NOMO-1 treated with DMSO at 0.1 percent for 48 hours (cell line): ENCODE results near the gene ASPDH.
"Not testable (repeated sequence)": the region's sequence is repeated elsewhere in the genome, so short reads cannot be mapped to it uniquely, and the experiment has no call there.

Experiments
- DNase-seq: peaks from one replicate; lab custom pipeline; 2025; ENCODE audit not compliant: unreplicated experiment; lab: John Stamatoyannopoulos, UW

ASPDH gene

DNA sequence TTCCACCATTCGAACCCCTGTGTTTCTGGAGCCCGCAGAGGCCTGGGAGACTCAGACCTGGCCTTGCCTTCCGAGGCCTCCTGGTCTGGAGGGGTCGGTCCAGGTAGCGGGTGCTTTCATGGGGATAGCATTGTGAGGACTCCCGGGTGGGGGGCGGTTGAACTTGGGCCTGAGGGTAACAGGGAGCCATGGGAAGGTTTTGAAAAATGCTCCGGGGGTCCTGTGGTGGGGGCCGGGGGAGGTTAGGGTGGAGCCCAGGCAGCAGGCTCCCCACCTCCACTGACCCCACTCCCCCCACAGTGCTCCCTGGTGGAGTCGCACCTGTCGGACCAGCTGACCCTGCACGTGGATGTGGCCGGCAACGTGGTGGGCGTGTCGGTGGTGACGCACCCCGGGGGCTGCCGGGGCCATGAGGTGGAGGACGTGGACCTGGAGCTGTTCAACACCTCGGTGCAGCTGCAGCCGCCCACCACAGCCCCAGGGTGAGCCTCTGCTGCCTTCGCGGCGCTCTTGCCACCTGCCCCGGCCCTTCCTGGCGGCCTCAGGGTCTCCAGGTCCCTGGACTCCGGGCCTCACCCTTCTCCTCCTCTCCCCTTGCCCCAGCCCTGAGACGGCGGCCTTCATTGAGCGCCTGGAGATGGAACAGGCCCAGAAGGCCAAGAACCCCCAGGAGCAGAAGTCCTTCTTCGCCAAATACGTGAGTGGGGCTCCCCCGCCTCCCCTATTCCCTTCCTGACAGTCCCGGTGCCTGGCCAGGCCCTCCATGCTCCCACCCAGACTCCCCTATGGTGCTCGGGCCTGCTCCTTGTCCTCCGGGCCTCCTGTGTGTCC lies 33.2 kb downstream of the ASPDH start:
- no peak for DNase-seq

DNA sequence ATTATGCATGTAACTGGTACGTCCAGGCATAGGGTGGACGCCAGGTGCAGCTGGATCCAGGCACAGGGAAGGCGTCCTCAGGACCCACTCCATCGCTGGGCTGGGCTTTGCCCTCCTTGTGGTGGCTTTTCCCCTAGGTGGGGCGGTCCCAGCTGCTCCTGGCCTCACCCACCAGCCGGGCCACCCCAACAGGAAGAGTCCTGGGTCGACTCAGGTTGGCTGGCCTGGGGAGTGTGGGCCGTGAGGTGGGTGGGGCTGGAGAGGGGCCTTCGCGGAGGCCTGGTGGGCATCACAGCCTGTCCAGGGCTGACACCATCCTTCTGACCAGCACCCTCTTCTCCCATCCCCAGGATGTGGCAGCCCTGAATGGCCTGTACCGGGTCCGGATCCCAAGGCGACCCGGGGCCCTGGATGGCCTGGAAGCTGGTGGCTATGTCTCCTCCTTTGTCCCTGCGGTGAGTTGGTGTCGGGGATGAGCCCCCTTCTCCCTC lies 33.9 kb downstream of the ASPDH start:
- DNase-seq = no peak

DNA sequence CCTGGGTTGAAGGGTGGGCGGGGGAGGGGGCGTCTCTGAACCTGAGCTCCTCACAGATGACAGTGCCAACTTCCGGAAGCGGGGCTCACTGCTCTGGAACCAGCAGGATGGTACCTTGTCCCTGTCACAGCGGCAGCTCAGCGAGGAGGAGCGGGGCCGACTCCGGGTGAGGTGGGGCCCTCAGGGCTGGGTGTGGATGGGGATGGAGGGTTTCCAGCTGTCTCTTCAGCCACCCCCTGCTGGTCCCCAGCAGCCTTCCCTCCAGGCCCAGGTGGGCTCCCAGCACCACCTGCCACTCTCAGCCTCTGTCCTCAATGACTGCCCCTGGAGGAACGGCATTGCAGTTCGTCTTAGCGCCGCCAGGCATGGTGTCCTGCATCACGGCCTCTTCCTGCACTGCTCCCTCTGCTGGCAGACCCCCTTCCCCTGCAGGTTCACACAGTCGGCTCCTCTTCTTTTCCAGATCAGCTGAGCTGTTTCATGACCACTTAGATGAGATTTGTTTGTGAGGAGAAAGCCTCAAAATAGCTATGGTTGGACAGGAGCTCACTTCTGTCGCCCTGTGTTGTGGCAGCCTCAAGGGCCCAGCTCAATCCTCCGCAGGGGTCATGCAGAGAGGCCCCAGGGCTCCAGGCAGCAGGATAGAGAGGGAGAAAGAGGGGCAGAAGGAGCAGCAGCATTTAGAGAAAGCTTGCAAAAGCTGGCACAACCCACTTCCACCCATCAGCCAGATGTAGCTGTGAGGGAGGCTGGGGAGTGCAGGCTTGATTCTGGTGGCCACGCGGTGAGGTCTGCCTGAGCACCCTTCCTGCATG lies 34.6 kb downstream of the ASPDH start:
- peak; percentile 19 for DNase-seq

DNA sequence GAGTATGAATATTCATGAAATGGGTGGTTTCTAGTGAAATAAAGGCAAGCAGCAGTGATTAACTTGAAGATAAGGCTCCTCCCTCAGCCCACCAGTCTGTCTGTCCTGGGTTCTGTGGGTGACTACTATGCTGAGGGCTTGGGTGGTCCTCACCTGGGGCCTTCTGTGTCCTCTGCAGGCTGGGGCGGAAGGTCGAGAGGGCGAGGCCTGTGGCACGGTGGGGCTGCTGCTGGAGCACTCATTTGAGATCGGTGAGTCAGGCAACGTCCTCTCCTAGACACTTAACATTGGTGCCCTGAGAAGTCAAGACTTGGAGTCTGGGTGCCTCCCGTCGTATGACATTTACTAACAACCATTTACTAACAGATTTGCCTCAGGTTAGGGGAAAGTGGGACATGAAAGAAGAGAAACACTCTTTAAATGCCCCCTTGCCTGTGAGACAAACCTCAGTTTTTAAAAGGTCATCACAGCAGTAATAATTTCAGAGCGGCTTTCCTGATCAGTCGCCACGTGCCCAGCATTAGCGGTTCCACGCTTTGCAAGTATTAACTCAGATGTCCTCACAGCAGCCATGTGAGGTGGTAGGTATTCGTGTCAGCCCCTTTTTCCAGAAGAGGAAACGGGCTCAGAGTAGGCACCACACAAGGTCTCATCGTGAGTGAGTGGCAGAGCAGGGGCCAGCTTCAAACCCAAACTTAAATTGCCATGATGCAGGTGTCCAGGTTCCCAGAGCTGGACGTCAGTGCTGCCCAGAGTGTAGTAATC lies 35.8 kb downstream of the ASPDH start:
- no peak for DNase-seq

DNA sequence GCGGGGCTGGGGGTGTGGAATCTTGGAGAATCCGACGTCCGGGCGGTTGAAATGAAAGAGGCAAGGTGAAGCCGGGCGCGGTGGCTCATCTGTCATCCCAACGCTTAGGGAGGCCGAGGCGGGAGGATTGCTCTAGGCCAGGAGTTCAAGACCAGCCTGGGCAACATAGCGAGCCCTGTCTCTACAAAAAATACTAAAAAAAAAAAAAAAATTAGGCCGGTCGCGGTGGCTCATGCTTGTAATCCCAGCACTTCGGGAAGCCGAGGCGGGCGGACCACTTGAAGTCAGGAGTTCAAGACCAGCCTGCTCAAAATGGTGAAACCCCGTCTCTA lies 36.8 kb downstream of the ASPDH start:
- no peak for DNase-seq

DNA sequence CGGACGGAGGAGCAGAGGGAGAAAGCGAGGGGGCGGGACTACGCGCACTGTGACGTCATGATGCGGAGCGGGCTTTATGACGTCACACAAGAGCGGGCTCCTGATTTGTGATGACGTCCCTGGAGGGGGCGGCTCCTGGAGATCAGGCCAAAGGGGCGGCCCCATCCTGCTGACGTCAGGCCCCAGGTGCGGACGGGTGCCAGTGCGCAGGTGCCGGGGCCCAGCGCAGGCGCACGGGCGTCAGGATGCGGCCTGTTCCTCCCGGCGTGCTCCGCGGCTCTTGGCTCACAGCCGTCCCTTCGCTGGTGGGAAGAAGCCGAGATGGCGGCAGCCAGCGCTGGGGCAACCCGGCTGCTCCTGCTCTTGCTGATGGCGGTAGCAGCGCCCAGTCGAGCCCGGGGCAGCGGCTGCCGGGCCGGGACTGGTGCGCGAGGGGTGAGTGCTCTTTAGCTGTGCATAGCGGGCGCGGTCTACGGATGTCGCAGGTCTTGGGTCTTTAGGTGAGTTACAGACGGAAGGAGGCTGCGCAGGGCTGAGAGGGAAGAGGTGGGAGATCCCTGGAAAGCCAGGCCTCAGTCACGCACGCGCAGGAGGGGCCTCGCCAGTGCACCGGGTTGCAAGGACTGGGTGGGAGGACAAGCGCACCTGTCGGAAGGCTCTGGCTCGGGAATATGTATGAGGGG lies 37.3 kb downstream of the ASPDH start, which contains the start of the genes EMC10 and GARIN5A:
EMC10 (plus strand) TSS at position 284 of the 683 bp plus-strand sequence; CDS start at position 322, 38 bp downstream.
GARIN5A (minus strand) TSS at position 625 of the 683 bp plus-strand sequence; CDS start at position 165, 460 bp downstream.
- peak; percentile 81 for DNase-seq

DNA sequence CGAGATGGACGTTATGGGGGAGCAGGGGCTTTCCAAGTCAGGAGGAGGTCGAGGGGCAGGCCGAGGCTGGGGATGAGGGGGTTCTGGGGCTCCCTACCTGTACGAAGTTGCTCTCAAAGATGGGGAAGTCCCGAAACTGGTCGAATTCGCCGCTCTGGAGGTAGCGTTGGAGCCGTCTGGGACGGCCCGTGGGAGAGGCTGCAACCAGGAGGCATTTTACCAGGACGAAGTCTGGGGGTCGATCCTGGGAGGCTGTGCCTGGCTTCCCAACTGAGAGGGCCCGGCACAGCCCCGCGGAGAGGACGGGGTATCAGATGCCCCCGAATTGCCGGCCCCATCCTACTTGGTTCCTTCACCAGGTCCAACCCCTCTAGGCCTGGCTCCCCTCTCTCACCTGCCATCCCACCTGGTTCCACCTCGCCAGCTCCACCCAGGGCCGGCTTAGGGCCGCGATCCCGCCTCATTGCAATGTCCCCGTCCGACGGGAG lies 37.9 kb downstream of the ASPDH start:
- no peak for DNase-seq

DNA sequence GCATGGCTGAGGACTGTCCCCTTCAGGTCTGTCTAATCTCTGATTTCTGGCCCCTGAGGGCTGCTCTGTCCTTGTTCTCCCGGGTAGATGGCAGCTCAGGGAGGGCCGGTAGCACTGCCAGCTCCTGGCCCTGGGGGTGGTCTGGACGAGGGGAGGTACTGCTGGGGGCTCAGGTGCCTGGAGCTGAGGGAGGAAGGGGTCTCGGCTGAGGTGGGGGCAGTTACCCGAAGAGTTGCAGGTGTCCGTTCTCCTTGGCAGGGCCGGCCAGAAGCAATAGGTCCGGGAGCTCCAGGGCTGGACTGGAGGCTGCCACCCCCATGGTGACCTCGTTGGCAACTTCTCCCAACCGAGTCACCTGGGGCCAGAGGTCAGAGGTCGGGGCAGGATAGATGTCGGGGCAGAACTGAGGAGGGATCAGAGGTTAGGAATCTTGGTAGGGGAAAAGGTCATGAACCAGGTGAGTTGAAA lies 38.6 kb downstream of the ASPDH start:
- no peak for DNase-seq

DNA sequence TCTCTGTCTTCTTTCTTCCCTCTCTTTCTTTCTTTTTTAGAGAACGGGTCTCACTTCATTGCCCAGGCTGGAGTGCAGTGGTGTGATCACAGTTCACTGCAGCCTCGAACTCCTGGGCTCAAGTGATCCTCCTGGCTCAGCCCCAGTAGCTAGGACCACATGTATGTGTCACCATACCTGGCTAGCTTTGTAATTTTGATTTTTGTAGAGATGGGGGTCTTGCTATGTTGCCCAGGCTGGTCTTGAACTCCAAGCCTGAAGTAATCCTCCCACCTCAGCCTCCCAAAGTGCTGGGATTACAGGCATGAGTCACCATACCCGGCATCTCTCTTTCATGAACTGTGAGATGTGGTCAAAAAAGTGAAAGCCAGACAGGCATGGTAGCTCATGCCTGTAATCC lies 40.4 kb downstream of the ASPDH start:
- DNase-seq = not testable (repeated sequence)

DNA sequence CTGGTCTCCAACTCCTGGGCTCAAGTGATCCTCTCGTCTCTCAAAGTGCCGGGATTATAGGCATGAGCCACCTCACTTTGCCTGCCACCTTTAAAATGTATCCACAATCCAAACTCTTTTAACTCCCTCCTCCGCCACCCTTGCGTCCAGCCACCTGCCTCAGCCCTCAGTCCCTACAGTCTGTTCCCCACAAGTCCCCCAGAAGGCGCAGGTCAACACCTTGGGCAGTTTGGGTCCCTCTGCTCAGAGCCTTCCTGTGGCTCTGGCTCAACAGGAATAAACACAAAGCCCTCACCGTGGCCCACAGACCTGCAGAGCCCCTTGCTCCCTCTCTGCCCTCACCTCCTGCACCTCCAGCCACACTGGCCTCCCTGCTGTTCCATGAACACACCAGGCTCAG lies 44.9 kb downstream of the ASPDH start:
- DNase-seq = no peak

DNA sequence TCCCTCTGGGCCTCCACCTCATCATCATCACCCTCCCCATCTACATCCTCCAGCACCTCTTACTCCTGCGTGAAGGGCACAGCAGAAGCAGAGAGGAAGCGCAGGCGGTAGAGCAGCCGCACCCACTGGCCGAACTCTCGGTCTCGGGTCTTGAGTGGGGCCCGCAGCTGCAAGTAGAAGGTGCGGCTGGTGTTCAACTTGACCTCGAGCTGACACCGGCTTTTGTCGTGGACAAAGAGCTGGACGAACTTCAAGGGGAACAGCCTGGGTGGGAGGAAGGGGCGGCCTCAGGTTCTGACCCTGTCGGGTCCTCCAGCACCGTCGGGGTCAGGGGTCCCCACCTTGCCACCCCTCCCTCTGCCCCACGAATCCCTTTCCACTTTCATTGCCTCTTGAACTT lies 46.1 kb downstream of the ASPDH start:
- no peak for DNase-seq

DNA sequence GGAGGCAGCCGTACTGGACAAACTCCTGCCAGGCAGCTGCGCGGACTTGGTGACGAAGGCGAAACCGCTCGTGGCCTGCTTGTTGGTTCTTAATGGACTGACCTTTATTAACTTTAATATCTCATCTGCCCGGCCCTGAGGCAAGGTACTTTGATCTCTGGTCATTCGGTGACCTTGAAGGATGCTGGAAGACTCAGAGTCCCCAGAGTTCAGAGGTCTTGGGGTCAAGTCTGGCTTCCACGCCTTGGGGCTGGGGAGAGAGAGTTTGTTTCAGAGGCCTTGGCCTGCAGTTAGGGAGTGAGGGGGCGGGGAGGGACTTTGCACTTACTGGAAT lies 47.0 kb downstream of the ASPDH start:
- no peak for DNase-seq

DNA sequence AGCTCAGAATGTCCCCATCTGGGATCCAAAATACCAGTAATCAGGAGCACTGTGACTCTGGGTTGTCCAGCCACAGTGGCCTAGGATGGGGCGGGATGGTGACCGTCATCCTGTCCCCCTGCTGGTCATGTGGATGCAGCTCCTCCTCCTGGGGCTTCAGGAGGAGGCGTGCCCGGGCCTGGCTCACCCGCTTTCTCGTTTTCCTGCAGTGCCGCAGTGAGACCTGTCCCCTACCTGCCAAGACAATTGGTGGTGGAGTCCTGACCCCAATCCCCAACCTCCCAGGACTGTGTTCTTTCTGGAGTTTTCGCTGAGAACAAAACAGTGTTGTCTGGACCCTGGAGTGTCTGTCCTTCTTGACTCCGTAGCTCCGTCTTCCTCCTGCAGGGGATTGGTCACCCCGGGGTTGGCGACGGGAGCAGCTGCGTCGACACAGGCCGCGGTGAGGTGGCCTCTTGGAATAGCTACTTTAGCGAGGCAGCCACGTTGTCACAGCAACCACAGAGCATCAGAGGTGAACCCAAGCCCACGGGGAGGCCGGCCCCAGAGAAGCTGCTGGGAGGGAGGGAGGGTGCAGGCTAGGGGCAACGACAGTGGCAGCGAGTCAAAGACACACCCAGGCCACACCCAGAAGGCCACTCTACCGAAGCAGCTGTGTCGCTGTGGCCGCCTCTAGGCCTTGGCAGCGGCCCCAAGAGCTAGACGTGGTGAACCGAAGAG lies 47.6 kb downstream of the ASPDH start:
- no peak for DNase-seq

DNA sequence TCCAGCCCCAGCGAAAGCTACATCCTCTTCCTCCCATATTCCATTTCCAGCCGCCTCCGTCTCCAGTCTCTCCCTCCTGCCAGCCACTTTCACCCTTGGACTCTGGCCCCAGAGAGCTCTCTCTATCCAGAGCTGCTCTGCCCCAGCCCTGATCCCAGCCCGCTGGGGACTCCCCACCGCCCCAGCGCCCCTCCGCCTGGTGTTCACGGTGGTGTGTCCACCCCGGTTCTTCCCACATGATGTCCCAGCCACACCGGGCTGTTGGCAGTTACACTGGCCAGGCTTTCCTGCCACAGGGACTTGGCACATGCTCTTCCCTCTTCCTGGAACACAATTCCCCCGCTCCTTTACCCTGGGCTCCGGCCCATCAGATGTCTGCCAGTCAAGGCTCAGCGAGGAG lies 48.7 kb downstream of the ASPDH start:
- no peak for DNase-seq

DNA sequence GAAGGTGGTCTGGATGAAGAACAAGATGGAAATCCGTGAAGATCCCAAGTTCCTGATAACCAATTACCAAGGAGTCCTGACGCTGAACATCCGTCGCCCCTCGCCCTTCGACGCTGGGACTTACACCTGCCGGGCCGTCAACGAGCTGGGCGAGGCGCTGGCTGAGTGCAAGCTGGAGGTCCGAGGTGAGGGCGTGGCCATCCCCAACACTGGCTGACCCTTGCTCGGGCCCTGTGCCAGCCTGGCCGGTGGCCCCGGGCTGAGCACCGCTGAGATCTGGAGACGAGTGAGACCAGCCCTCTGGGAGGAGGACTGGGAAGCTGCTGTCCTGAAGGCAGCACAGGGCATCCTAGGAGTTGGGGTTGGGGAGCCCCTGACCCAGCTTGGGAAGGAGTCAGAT lies 49.4 kb downstream of the ASPDH start:
- DNase-seq = no peak

DNA sequence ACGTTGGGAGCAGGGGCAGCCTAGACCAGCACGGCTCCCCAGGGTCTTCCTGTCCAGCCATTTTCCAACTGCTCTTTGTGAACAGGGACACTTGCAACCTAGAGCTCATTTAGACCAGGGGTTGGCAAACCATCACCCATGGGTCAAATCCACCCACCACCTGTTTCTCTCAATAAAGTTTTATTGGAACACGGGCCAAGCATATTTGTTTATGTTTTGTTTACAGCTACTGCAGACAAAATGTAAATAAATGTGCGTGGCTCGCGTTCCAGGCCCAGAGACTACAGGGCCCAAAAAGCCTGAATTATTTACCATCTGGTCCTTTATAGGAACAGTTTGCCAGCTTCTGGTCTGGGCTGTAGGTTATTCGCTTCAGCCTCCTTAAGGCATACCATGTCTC lies 50.7 kb downstream of the ASPDH start:
- DNase-seq = no peak
